ENCODE measurements around the gene C2orf92. TPM values are rescaled to one million over a fixed set of nuclear protein-coding genes. Genes with fewer than 3 reads are reported as not detected.

C2orf92 gene
- total RNA-seq, 6 donors from 2014 or later: 9.1 to 45.1 (median 23.1) TPM

GRCh38 chr2:97653473-97653872, 16.0 kb upstream of the C2orf92 start:
- H3K27ac ChIP-seq: no peak overlapping the region
- no peak for DNase-seq
- no peak for ATAC-seq (ENCODE audit: low FRiP score in 2 of 2)
- no peaks in the 10 kb centered on the region for H3K4me1 ChIP-seq
- H3K27me3 ChIP-seq: no peaks in the 10 kb centered on the region
- peaks cover 4 to 73% (median 37%) of the 10 kb centered on the region in 4 donors for H3K36me3 ChIP-seq
- no peak overlapping the region for H3K4me3 ChIP-seq
- no peak for TF ChIP-seq EP300 (IDR thresholded peaks at IDR 0.05)
- TF ChIP-seq POLR2AphosphoS5 (IDR thresholded peaks at IDR 0.05): no peak
- TF ChIP-seq CTCF (IDR thresholded peaks at IDR 0.05): no peak
- no peak for TF ChIP-seq POLR2A (IDR thresholded peaks at IDR 0.05)
- WGBS, 2 donors: 92 to 95% methylated on average over 2 of the region's 2 CpGs
- no peaks in the 10 kb centered on the region for H3K9me3 ChIP-seq

- Histone ChIP-seq H3K27ac (no peak overlapping the region), H3K4me3 (no peak overlapping the region), H3K9me3 (no peaks in the 10 kb centered on the region), H3K27me3 (no peaks in the 10 kb centered on the region), H3K36me3 (peaks cover 8 to 73% (median 39%) of the 10 kb centered on the region in 4 donors), H3K4me1 (no peaks in the 10 kb centered on the region)
- ATAC-seq (ENCODE audit: low FRiP score in 2 of 2) (no peak), DNase-seq (no peak)
- TF ChIP-seq POLR2AphosphoS5 (IDR thresholded peaks at IDR 0.05) (no peak), CTCF (IDR thresholded peaks at IDR 0.05) (no peak), POLR2A (IDR thresholded peaks at IDR 0.05) (no peak), EP300 (IDR thresholded peaks at IDR 0.05) (no peak)
- WGBS, 2 donors: 95 to 100% methylated on average over 1 of the region's 1 CpG
Measured at GRCh38 chr2:97653874-97654273, 15.6 kb upstream of the C2orf92 start.

- Histone ChIP-seq H3K4me1 (no peaks in the 10 kb centered on the region), H3K4me3 (no peak overlapping the region), H3K36me3 (peaks cover 11 to 73% (median 40%) of the 10 kb centered on the region in 4 donors), H3K9me3 (no peaks in the 10 kb centered on the region), H3K27ac (no peak overlapping the region), H3K27me3 (no peaks in the 10 kb centered on the region)
- DNase-seq (no peak), ATAC-seq (ENCODE audit: low FRiP score in 2 of 2) (no peak)
- no peak for TF ChIP-seq POLR2AphosphoS5 (IDR thresholded peaks at IDR 0.05)
- 79 to 90% methylated on average over 5 of the region's 5 CpGs for WGBS, 2 donors
Measured at GRCh38 chr2:97654309-97654708, 15.2 kb upstream of the C2orf92 start.

GRCh38 chr2:97654791-97655190, 14.7 kb upstream of the C2orf92 start:
- ATAC-seq (ENCODE audit: low FRiP score in 2 of 2): no peak
- Histone ChIP-seq H3K9me3 (no peaks in the 10 kb centered on the region), H3K36me3 (peaks cover 11 to 73% (median 40%) of the 10 kb centered on the region in 4 donors), H3K27me3 (no peaks in the 10 kb centered on the region), H3K4me1 (no peaks in the 10 kb centered on the region), H3K4me3 (no peak overlapping the region), H3K27ac (no peak overlapping the region)
- 91 to 95% methylated on average over 2 of the region's 2 CpGs for WGBS, 2 donors
- TF ChIP-seq POLR2AphosphoS5 (IDR thresholded peaks at IDR 0.05): no peak
- TF ChIP-seq CTCF (IDR thresholded peaks at IDR 0.05): no peak
- no peak for TF ChIP-seq EP300 (IDR thresholded peaks at IDR 0.05)
- no peak for TF ChIP-seq POLR2A (IDR thresholded peaks at IDR 0.05)
- no peak for DNase-seq

- H3K4me1 ChIP-seq: peaks cover 0 to 7% (median 6%) of the 10 kb centered on the region in 4 donors
- TF ChIP-seq POLR2A (IDR thresholded peaks at IDR 0.05) (no peak), POLR2AphosphoS5 (IDR thresholded peaks at IDR 0.05) (no peak)
- H3K36me3 ChIP-seq: peaks cover 11 to 69% (median 40%) of the 10 kb centered on the region in 4 donors
- H3K4me3 ChIP-seq: no peak overlapping the region
- no peaks in the 10 kb centered on the region for H3K9me3 ChIP-seq
- H3K27ac ChIP-seq: no peak overlapping the region
- ATAC-seq (ENCODE audit: low FRiP score in 2 of 2): no peak
- peak in 1 of 2 donors; percentile 39 for DNase-seq
- no peaks in the 10 kb centered on the region for H3K27me3 ChIP-seq
- WGBS, 2 donors: 90 to 98% methylated on average over 6 of the region's 7 CpGs
Measured at GRCh38 chr2:97656129-97656755, 13.3 kb upstream of the C2orf92 start.
